Gastrocnemius medialis (tissue), 4 donors: ENCODE data around the gene COG4. TPM values are rescaled to one million over a fixed set of nuclear protein-coding genes. Genes with fewer than 3 reads are reported as not detected.

Experiments used
- ATAC-seq, 2 donors: fragments of 150-250 bp; one replicate each; pipeline ENCODE4 v1.9.1; 2016
- DNase-seq, 2 donors: peaks; one replicate each; pipeline ENCODE4 v3.0.0-alpha.2; 2019
- H3K27ac ChIP-seq, 4 donors: fragments of 200-600 bp; sonication (generic); 1 replicate in 1 of 4; 2 replicates in 3 of 4; pipeline ENCODE4 v1.5.1; 2016 to 2018; ENCODE audit warnings: mild to moderate bottlenecking in 2 of 4, moderate library complexity in 1 of 4
- H3K27me3 ChIP-seq, 3 donors: fragments of 200-600 bp; sonication (generic) in 2 of 3; 1 replicate in 1 of 3; 2 replicates in 2 of 3; pipeline versions ENCODE4 v1.5.1 to v1.6.0; 2016 to 2019; ENCODE audit warnings: mild to moderate bottlenecking in 1 of 3, moderate library complexity in 1 of 3
- H3K36me3 ChIP-seq, 2 donors: fragments of 200-600 bp; sonication (generic) in 1 of 2; one replicate each; pipeline ENCODE4 v1.5.1; 2017 to 2018
- H3K4me1 ChIP-seq, 2 donors: fragments of 200-600 bp; sonication (generic) in 1 of 2; one replicate each; pipeline ENCODE4 v1.5.1; 2016 to 2017; ENCODE audit warnings: mild to moderate bottlenecking in 2 of 2
- H3K4me3 ChIP-seq, 4 donors: fragments of 200-600 bp; sonication (generic) in 3 of 4; 1 replicate in 1 of 4; 2 replicates in 3 of 4; pipeline ENCODE4 v1.5.1; 2016 to 2019; ENCODE audit warnings: mild to moderate bottlenecking in 2 of 4
- H3K9me3 ChIP-seq, 3 donors: fragments of 200-600 bp; sonication (generic) in 2 of 3; 1 replicate in 1 of 3; 2 replicates in 2 of 3; pipeline ENCODE4 v1.5.1; 2016 to 2019
- POLR2A ChIP-seq, 2 donors: fragments of 450-650 bp; IDR thresholded peaks; one replicate each; pipeline ENCODE4 v1.6.1; 2017; ENCODE audit warnings: antibody characterized with exemption in 2 of 2, mild to moderate bottlenecking in 2 of 2, moderate library complexity in 2 of 2
- in situ Hi-C, 4 donors: fragments of 200-750 bp; cut with MboI; loops; one replicate each; pipeline versions ENCODE4 v1.15.0 to v1.8.0; 2017; ENCODE audit warnings: low sequenced_read_pairs in 4 of 4
- intact Hi-C: fragments of 100-400 bp; cut with DNase I; formaldehyde crosslinking; loops from one replicate; pipeline ENCODE4 v1.15.1; 2023; ENCODE audit warnings: low total_unique reads
- total RNA-seq, 4 donors: library from RNA; depleted of rRNA; stranded (reverse); fragments of >200 nt; gene quantifications; one replicate each; pipeline versions ENCODE4 v1.1.0 to v1.2.3, GENCODE V29; 2016
- TF ChIP-seq, protein P1 (sequence below), 5 experiments: fragments of 450-650 bp in 3 of 5; fragments of 200-600 bp in 2 of 5; sonication (generic) in 2 of 5; IDR thresholded peaks in 4 of 5; conservative IDR thresholded peaks in 1 of 5; 1 replicate in 4 of 5; 2 replicates in 1 of 5; pipeline ENCODE4 v1.5.1; 2016 to 2019; ENCODE audit warnings: antibody characterized with exemption in 5 of 5, mild to moderate bottlenecking in 3 of 5, moderate library complexity in 3 of 5

COG4 gene
- total RNA-seq, 4 donors from 2014 or later, result 71.8 to 113 (median 82.0) TPM

DNA sequence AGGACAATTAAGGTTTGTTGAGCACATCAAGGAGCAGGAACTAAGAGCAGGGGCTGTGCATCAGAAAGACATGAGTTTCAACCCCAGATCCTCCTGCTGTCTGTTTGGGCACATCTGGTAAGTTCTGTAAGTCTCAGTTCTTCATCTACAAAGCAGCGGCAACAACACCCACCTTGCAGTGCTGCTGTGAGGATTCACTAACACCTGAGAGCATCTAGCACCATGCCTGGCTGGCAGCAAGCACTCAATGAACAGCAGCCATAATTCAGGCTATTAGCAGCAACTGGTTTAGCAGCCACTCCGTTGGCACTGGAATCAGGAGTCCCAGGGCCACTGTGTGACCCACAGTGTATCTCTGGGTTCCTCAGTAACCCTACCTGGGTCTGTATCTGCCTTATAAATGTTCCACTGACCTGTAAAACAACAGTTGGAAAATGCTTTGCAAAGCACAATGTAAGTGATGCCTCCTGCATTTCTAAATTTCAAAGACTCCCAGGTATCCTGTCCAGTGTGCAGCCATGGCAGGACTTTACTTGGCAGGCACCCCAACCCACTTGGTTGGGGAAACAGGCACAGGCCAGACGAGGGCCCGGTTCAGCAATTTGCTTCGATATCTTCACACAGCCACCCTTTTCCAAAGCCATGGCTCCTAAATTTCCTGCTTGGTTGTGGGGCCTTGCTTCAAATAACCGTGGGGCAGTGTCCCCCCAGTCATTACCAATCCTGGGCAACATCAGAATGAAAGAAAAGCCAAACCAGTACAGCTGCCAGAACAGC, 88.7 kb downstream of the COG4 start:
- H3K9me3 ChIP-seq, result no peaks in the 10 kb centered on the region
- in situ Hi-C loops, result no loop called here
- peak overlapping the region in 3 of 4 donors; percentile 27 to 68 (median 54) for H3K27ac ChIP-seq
- H3K4me1 ChIP-seq, result peaks cover 80 to 90% of the 10 kb centered on the region in 2 donors
- H3K27me3 ChIP-seq, result no peaks in the 10 kb centered on the region
- ATAC-seq (no peak), DNase-seq (no peak)
- H3K4me3 ChIP-seq, result no peak overlapping the region
- H3K36me3 ChIP-seq, result no peaks in the 10 kb centered on the region
- TF ChIP-seq, protein P1, sequence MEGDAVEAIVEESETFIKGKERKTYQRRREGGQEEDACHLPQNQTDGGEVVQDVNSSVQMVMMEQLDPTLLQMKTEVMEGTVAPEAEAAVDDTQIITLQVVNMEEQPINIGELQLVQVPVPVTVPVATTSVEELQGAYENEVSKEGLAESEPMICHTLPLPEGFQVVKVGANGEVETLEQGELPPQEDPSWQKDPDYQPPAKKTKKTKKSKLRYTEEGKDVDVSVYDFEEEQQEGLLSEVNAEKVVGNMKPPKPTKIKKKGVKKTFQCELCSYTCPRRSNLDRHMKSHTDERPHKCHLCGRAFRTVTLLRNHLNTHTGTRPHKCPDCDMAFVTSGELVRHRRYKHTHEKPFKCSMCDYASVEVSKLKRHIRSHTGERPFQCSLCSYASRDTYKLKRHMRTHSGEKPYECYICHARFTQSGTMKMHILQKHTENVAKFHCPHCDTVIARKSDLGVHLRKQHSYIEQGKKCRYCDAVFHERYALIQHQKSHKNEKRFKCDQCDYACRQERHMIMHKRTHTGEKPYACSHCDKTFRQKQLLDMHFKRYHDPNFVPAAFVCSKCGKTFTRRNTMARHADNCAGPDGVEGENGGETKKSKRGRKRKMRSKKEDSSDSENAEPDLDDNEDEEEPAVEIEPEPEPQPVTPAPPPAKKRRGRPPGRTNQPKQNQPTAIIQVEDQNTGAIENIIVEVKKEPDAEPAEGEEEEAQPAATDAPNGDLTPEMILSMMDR (IDR thresholded peaks at IDR 0.05 in 4 of 5, conservative IDR thresholded peaks at IDR 0.05 in 1 of 5), result no peak
- no peak for TF ChIP-seq POLR2A (IDR thresholded peaks at IDR 0.05)
- intact Hi-C loops, result no loop called here

DNA sequence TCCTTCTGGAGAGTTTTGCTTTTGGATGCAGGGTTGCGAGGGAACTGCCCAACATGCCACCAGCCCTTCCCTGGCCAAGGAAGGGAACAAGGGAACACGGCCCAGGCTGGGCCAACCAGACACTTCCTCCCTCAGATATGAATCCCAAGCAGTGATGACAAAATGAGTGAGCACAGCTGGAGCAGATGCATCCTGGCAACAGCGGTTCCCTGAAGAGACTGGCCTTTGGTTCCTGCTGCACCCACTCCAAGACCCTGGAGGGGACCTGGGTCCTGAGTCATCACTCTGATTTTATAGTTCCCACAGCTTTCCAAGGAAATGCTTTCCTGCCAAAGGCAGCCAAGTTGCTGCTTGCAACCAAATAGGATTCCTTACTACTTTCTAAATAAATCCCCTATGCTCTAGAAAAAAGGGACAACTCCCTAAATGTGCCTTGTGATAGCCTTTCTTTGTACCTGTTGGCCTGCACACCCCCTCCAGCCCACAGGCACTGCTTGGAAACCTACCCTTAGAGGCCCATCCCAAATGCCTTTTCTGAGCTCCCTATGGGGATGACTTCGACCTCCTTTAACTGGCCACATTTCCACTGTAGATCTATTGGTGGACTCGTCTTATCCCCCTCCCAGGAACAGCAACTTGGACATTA, 89.8 kb downstream of the COG4 start:
- no peak for ATAC-seq
- Histone ChIP-seq H3K27me3 (no peaks in the 10 kb centered on the region), H3K9me3 (no peaks in the 10 kb centered on the region), H3K4me3 (no peak overlapping the region), H3K27ac (peak overlapping the region; percentile 27 to 68 (median 51)), H3K36me3 (no peaks in the 10 kb centered on the region), H3K4me1 (peaks cover 91 to 93% of the 10 kb centered on the region in 2 donors)
- DNase-seq, result peak in 1 of 2 donors; percentile 41
- TF ChIP-seq POLR2A (IDR thresholded peaks at IDR 0.05), result no peak
- TF ChIP-seq, protein P1 (IDR thresholded peaks at IDR 0.05 in 4 of 5, conservative IDR thresholded peaks at IDR 0.05 in 1 of 5), result no peak
- in situ Hi-C loops (no loop called here), intact Hi-C loops (no loop called here)

DNA sequence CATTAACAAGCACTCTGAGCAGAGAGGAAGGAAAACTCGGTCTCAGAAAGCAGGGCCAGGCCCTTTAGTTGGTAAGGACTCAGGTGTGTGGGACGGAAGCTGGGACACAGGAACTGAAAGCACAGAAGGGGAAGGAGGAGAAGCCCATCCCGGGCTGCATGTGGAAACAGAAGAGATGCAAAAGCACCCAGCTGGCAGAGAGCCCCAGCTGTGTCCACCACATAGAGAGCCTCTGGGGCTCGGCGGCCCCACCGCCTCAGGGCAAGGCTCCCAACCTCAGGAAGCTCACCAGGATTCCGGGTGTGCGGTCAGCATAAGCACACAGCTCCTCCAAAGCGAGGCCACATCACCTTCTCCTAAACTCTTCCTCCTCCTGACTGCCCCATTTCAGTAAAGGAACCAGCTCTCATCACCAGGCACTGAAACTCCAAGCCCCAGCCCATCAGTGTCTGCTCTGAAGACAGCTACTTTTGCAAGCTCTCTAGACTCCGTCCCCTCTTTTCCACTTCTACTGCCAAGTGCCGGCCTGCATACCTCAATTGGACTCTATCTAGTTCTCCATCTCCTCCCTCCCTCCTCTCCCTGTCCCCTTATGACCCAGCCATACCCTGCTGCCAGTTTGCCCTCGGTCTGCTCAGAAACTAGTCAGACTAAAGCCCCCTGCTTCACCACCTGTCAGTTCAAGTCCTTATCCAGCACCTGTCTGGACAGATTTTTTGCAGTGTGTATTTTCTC, 90.5 kb downstream of the COG4 start:
- peaks cover 94% of the 10 kb centered on the region in 2 donors for H3K4me1 ChIP-seq
- TF ChIP-seq POLR2A (IDR thresholded peaks at IDR 0.05), result no peak
- in situ Hi-C loops, result no loop called here
- DNase-seq (no peak), ATAC-seq (no peak)
- H3K9me3 ChIP-seq, result no peaks in the 10 kb centered on the region
- H3K27me3 ChIP-seq, result no peaks in the 10 kb centered on the region
- intact Hi-C loops, result no loop called here
- peak overlapping the region; percentile 27 to 68 (median 51) for H3K27ac ChIP-seq
- H3K4me3 ChIP-seq, result no peak overlapping the region
- no peaks in the 10 kb centered on the region for H3K36me3 ChIP-seq

DNA sequence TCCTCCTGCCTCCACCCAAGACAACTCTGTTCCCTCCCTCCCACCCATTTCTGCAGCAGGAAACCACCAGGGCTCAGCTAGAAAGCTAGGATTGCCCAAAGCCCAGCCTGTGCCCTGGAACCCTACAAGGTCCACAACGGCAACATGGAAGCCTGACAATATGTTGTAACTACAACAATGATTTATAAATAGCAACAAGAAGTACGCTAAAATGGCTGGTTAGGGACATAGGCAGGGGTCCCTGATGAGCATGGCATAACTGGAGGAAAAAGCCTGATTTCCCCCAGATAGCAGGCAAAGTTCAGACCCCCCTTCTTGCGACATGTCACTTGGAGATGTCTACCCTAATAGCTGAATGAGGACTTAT, 91.0 kb downstream of the COG4 start:
- no peak for ATAC-seq
- H3K4me3 ChIP-seq, result no peak overlapping the region

More for the DNA sequence above, 91.0 kb downstream of the COG4 start:
- Histone ChIP-seq H3K27me3 (no peaks in the 10 kb centered on the region), H3K4me1 (peaks cover 94 to 95% of the 10 kb centered on the region in 2 donors), H3K27ac (peak overlapping the region; percentile 27 to 68 (median 51)), H3K9me3 (no peaks in the 10 kb centered on the region), H3K36me3 (no peaks in the 10 kb centered on the region)
- intact Hi-C loops (no loop called here), in situ Hi-C loops (no loop called here)
- no peak for DNase-seq
- TF ChIP-seq, protein P1 (IDR thresholded peaks at IDR 0.05 in 4 of 5, conservative IDR thresholded peaks at IDR 0.05 in 1 of 5), result no peak
- TF ChIP-seq POLR2A (IDR thresholded peaks at IDR 0.05), result no peak
